Measurements from ENCODE around the gene SHKBP1.
"Not testable (repeated sequence)": the region's sequence is repeated elsewhere in the genome, so short reads cannot be mapped to it uniquely, and the experiment has no call there.

The SHKBP1 gene

DNA sequence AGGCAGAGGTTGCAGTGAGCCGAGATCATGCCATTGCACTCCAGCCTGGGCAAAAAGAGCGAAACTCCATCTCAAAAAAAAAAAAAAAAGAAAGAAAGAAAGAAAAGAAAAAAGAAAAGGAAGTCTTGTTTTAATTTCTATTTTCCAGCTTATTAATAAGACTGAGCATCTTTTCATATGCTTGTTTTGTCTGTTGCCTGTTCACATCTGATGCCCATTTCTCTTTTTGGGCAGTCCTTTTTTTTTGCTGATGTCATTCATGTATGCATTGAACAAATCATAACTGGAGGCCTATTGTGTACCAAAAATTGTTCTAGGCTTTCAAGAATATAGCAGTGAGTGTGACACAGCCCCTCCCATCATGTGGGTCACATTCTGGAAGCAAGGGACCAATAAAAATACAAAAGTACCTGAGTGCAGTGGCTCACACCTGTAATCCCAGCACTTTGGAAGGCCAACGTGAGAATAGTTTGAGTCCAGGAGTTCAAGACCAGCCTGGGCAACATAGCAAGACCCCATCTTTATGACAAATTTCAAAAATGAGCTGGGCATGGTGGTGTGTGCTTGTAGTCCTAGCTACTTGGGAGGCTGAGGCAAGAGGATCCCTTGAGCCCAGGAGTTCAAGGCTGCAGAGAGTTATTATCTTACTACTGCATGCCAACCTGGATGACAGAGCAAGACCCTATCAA is 30.4 kb upstream of the SHKBP1 start:
- H3K27ac ChIP-seq (ENCODE audit: low read depth, low read length); H3K4me3 ChIP-seq (ENCODE audit: low read depth in 1 of 2, low read length in 2 of 2); H3K36me3 ChIP-seq (ENCODE audit: insufficient read depth, low read length); H3K4me1 ChIP-seq (ENCODE audit: insufficient read depth, low read length); H3K9ac ChIP-seq (ENCODE audit: low read length); H3K9me3 ChIP-seq (ENCODE audit: low read length): not testable (repeated sequence)
- peaks cover 5 to 17% of the 10 kb centered on the region in 2 donors for H3K27me3 ChIP-seq (ENCODE audit: control insufficient read depth in 1 of 2, insufficient read depth in 2 of 2, low read length in 2 of 2)

DNA sequence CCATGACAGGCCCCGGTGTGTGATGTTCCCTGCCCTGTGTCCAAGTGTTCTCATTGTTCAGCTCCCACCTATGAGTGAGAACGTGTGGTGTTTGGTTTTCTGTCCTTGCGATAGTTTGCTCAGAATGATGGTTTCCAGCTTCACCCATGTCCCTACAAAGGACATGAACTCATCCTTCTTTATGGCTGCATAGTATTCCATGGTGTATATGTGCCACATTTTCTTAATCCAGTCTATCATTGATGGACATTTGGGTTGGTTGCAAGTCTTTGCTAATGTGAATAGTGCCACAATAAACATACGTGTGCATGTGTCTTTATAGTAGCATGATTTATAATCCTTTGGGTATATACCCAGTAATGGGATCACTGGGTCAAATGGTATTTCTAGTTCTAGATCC is 29.5 kb upstream of the SHKBP1 start:
- not testable (repeated sequence) for H3K9ac ChIP-seq (ENCODE audit: low read length); H3K4me1 ChIP-seq (ENCODE audit: insufficient read depth, low read length); H3K36me3 ChIP-seq (ENCODE audit: insufficient read depth, low read length); H3K9me3 ChIP-seq (ENCODE audit: low read length); H3K4me3 ChIP-seq (ENCODE audit: low read depth in 1 of 2, low read length in 2 of 2); H3K27ac ChIP-seq (ENCODE audit: low read depth, low read length)
- H3K27me3 ChIP-seq (ENCODE audit: control insufficient read depth in 1 of 2, insufficient read depth in 2 of 2, low read length in 2 of 2): peaks cover 5 to 17% of the 10 kb centered on the region in 2 donors

DNA sequence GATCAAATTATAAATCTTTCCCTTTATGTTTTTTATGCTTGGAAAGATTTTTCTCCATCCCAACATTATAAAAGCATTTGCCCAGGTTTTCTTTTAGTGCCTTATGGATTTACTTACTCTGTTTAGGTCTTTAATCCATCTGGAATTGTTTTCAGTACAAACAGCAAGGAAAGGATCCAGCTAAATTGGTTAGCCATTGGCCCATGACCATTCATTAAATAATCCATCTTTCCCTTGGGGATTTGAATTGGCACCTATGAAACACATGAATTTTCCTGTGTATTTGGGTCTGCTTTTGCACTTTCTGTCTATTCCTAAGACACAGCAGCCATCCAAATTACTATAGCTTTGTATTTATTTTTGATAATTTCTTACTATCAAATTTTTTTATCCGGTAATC is 28.8 kb upstream of the SHKBP1 start:
- no peak overlapping the region for H3K27ac ChIP-seq (ENCODE audit: low read depth, low read length)
- no peak overlapping the region for H3K9ac ChIP-seq (ENCODE audit: low read length)
- H3K27me3 ChIP-seq (ENCODE audit: control insufficient read depth in 1 of 2, insufficient read depth in 2 of 2, low read length in 2 of 2): peaks cover 8 to 17% of the 10 kb centered on the region in 2 donors
- no peaks in the 10 kb centered on the region for H3K9me3 ChIP-seq (ENCODE audit: low read length)
- H3K36me3 ChIP-seq (ENCODE audit: insufficient read depth, low read length): no peaks in the 10 kb centered on the region
- peaks cover 3% of the 10 kb centered on the region for H3K4me1 ChIP-seq (ENCODE audit: insufficient read depth, low read length)
- H3K4me3 ChIP-seq (ENCODE audit: low read depth in 1 of 2, low read length in 2 of 2): no peak overlapping the region

GRCh38 chr19:40549007-40549708 is 27.5 kb upstream of the SHKBP1 start:
- Histone ChIP-seq H3K9ac (ENCODE audit: low read length) (no peak overlapping the region), H3K9me3 (ENCODE audit: low read length) (no peaks in the 10 kb centered on the region), H3K4me1 (ENCODE audit: insufficient read depth, low read length) (peaks cover 3% of the 10 kb centered on the region), H3K27me3 (ENCODE audit: control insufficient read depth in 1 of 2, insufficient read depth in 2 of 2, low read length in 2 of 2) (peaks cover 14 to 22% of the 10 kb centered on the region in 2 donors), H3K36me3 (ENCODE audit: insufficient read depth, low read length) (no peaks in the 10 kb centered on the region), H3K4me3 (ENCODE audit: low read depth in 1 of 2, low read length in 2 of 2) (no peak overlapping the region), H3K27ac (ENCODE audit: low read depth, low read length) (no peak overlapping the region)

DNA sequence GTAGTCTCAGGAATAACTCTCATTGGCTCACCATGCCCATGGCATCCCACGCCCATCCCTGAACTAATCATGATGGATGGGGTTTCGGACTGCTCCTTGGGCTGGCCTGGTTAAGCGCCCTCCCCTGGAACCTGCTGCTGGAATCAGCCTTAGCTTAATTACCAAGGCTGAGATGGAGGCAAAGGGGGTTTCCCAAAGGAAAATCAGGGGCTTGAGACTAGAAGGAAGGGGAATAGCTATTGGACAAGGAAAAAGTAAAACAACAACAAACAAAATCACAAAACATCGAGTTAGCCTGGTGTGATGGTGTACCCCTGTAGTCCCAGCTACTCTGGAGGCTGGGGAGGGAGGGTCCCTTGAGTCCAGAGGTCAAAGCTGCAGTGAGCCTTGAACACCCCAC is 25.7 kb upstream of the SHKBP1 start:
- H3K9ac ChIP-seq (ENCODE audit: low read length): no peak overlapping the region
- no peaks in the 10 kb centered on the region for H3K36me3 ChIP-seq (ENCODE audit: insufficient read depth, low read length)
- no peaks in the 10 kb centered on the region for H3K9me3 ChIP-seq (ENCODE audit: low read length)
- peaks cover 14 to 25% of the 10 kb centered on the region in 2 donors for H3K27me3 ChIP-seq (ENCODE audit: control insufficient read depth in 1 of 2, insufficient read depth in 2 of 2, low read length in 2 of 2)
- H3K27ac ChIP-seq (ENCODE audit: low read depth, low read length): no peak overlapping the region
- H3K4me1 ChIP-seq (ENCODE audit: insufficient read depth, low read length): peaks cover 3% of the 10 kb centered on the region
- H3K4me3 ChIP-seq (ENCODE audit: low read depth in 1 of 2, low read length in 2 of 2): no peak overlapping the region

DNA sequence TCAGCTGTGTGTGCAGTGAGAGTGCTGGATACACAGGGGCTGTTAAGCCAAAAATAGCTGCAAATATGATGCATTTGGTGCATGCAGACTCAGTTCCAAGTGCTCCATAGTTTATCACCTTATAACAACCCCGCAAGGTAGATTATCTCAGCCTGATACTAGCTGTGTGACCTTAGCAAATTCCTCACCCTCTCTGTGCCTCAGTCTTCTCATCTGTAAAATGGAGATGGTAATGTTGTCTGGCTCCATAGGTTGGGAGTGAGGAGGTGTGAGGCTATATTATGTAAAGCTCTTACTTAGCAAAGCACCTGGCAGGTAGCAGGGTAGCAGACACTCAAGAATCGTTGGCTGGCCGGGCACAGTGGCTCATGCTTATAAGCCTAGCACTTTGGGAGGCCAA is 23.8 kb upstream of the SHKBP1 start:
- H3K27me3 ChIP-seq (ENCODE audit: control insufficient read depth in 1 of 2, insufficient read depth in 2 of 2, low read length in 2 of 2): peaks cover 14 to 25% of the 10 kb centered on the region in 2 donors

GRCh38 chr19:40553885-40554857 is 22.5 kb upstream of the SHKBP1 start:
- peaks cover 3% of the 10 kb centered on the region for H3K4me1 ChIP-seq (ENCODE audit: insufficient read depth, low read length)
- no peaks in the 10 kb centered on the region for H3K36me3 ChIP-seq (ENCODE audit: insufficient read depth, low read length)
- H3K4me3 ChIP-seq (ENCODE audit: low read depth in 1 of 2, low read length in 2 of 2): no peak overlapping the region
- H3K9ac ChIP-seq (ENCODE audit: low read length): no peak overlapping the region
- H3K9me3 ChIP-seq (ENCODE audit: low read length): no peaks in the 10 kb centered on the region
- peaks cover 14 to 21% of the 10 kb centered on the region in 2 donors for H3K27me3 ChIP-seq (ENCODE audit: control insufficient read depth in 1 of 2, insufficient read depth in 2 of 2, low read length in 2 of 2)
- no peak overlapping the region for H3K27ac ChIP-seq (ENCODE audit: low read depth, low read length)

More for the DNA sequence above, 23.8 kb upstream of the SHKBP1 start:
- Histone ChIP-seq H3K9me3 (ENCODE audit: low read length) (no peaks in the 10 kb centered on the region), H3K36me3 (ENCODE audit: insufficient read depth, low read length) (no peaks in the 10 kb centered on the region), H3K27ac (ENCODE audit: low read depth, low read length) (no peak overlapping the region), H3K9ac (ENCODE audit: low read length) (no peak overlapping the region), H3K4me1 (ENCODE audit: insufficient read depth, low read length) (peaks cover 3% of the 10 kb centered on the region), H3K4me3 (ENCODE audit: low read depth in 1 of 2, low read length in 2 of 2) (no peak overlapping the region)

DNA sequence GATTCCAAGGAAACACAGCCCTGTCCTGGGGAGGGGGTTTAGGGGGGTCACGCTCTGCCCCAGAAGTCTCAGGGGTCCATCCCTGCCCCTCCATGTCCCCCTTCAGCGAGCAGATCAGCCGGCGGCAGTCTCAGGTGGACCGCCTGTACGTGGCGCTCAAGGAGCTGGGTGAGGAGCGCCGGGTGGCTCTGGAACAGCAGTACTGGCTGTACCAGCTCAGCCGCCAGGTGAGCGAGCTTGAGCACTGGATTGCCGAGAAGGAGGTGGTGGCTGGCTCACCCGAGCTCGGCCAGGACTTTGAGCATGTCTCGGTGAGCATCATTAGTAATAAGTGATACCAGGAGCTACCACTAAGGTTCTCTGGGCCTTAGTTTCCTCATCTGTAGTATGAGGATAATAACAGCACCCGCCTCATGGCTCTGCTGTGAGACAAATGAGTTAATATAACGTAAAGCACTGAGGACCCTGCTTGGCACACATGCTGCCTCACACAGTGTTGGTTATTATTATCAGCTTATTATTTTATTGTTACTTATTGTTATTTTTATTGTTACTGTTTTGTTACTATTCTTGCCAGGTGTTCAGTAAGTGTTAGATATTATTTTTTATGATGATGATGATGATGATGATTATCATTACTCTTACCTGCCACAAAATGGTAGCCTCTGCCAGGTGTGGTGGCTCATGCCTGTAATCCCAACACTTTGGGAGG is 20.5 kb upstream of the SHKBP1 start:
- H3K27ac ChIP-seq (ENCODE audit: low read depth, low read length): no peak overlapping the region
- no peak overlapping the region for H3K9ac ChIP-seq (ENCODE audit: low read length)
- H3K4me3 ChIP-seq (ENCODE audit: low read depth in 1 of 2, low read length in 2 of 2): no peak overlapping the region
- peaks cover 9% of the 10 kb centered on the region in 2 donors for H3K27me3 ChIP-seq (ENCODE audit: control insufficient read depth in 1 of 2, insufficient read depth in 2 of 2, low read length in 2 of 2)
- no peaks in the 10 kb centered on the region for H3K36me3 ChIP-seq (ENCODE audit: insufficient read depth, low read length)
- H3K4me1 ChIP-seq (ENCODE audit: insufficient read depth, low read length): no peaks in the 10 kb centered on the region
- no peaks in the 10 kb centered on the region for H3K9me3 ChIP-seq (ENCODE audit: low read length)

DNA sequence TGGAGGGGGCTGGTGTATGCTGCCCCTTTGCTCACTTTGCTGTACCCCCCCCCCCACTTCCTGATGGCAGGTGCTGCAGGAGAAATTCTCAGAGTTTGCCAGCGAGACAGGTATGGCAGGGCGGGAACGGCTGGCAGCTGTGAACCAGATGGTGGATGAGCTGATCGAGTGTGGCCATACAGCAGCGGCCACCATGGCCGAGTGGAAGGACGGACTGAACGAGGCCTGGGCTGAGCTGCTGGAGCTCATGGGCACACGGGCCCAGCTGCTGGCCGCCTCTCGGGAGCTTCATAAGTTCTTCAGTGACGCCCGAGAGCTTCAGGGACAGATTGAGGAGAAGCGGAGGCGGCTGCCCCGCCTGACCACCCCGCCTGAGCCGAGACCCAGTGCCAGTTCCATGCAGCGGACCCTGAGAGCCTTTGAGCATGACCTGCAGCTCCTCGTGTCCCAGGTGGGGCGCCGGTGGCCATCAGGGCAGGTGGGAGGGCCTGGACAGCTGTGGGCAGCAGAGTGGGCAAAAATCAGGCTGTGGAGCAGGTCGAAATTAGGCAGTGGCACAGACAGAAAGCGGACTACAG is 19.6 kb upstream of the SHKBP1 start:
- no peaks in the 10 kb centered on the region for H3K4me1 ChIP-seq (ENCODE audit: insufficient read depth, low read length)
- peaks cover 9% of the 10 kb centered on the region in 2 donors for H3K27me3 ChIP-seq (ENCODE audit: control insufficient read depth in 1 of 2, insufficient read depth in 2 of 2, low read length in 2 of 2)
- H3K36me3 ChIP-seq (ENCODE audit: insufficient read depth, low read length): no peaks in the 10 kb centered on the region
- H3K9me3 ChIP-seq (ENCODE audit: low read length): no peaks in the 10 kb centered on the region
- no peak overlapping the region for H3K4me3 ChIP-seq (ENCODE audit: low read depth in 1 of 2, low read length in 2 of 2)
- no peak overlapping the region for H3K27ac ChIP-seq (ENCODE audit: low read depth, low read length)
- no peak overlapping the region for H3K9ac ChIP-seq (ENCODE audit: low read length)

DNA sequence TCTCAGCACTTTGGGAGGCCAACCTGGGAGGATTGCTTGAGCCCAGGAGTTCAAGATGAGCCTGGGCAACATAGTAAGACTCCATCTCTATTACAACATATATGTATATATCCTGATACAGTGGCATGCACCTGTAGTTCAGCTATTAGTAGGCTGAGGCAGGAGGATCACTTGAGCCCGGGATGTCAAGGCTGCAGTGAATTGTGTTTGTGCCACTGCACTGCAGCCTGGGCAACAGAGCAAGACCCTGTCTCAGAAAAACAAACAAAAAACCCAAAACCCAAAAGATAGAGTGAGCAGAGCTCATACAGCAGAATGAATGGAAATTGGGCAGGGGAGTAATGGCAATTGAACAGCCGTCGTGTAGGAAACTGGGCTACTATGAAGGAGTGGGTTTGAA is 17.3 kb upstream of the SHKBP1 start:
- Histone ChIP-seq H3K27me3 (ENCODE audit: control insufficient read depth in 1 of 2, insufficient read depth in 2 of 2, low read length in 2 of 2) (peaks cover 0 to 1% of the 10 kb centered on the region in 2 donors), H3K9me3 (ENCODE audit: low read length) (no peaks in the 10 kb centered on the region)

More for the DNA sequence above, 17.3 kb upstream of the SHKBP1 start:
- Histone ChIP-seq H3K36me3 (ENCODE audit: insufficient read depth, low read length) (no peaks in the 10 kb centered on the region), H3K9ac (ENCODE audit: low read length) (no peak overlapping the region), H3K4me1 (ENCODE audit: insufficient read depth, low read length) (no peaks in the 10 kb centered on the region), H3K4me3 (ENCODE audit: low read depth in 1 of 2, low read length in 2 of 2) (no peak overlapping the region), H3K27ac (ENCODE audit: low read depth, low read length) (no peak overlapping the region)

Data from muscle layer of colon (tissue), 2 donors.